ENCODE results near the gene TRNP1. TPM values are rescaled to one million over a fixed set of nuclear protein-coding genes. Genes with fewer than 3 reads are reported as not detected.

TRNP1 gene
- total RNA-seq, 1 donor, result 19.1 TPM

- TF ChIP-seq CTCF (IDR thresholded peaks at IDR 0.05; ENCODE audit: insufficient read depth, low read length), result no peak
- H3K4me3 ChIP-seq (ENCODE audit: low read depth, low read length), result peak overlapping the region; percentile 77
- DNase-seq (ENCODE audit: low read depth), result no peak
These were observed 1.5 kb downstream of the TRNP1 start for GRCh38 chr1:26994787-26995517.

- TF ChIP-seq CTCF (IDR thresholded peaks at IDR 0.05; ENCODE audit: insufficient read depth, low read length), result no peak
- DNase-seq (ENCODE audit: low read depth), result peak; percentile 58
- H3K4me3 ChIP-seq (ENCODE audit: low read depth, low read length), result peak overlapping the region; percentile 44
These were observed 2.5 kb downstream of the TRNP1 start for GRCh38 chr1:26996024-26996423.

- no peak overlapping the region for H3K4me3 ChIP-seq (ENCODE audit: low read depth, low read length)
- DNase-seq (ENCODE audit: low read depth), result no peak
- TF ChIP-seq CTCF (IDR thresholded peaks at IDR 0.05; ENCODE audit: insufficient read depth, low read length), result no peak
These were observed 3.2 kb downstream of the TRNP1 start for GRCh38 chr1:26996665-26997064.

- DNase-seq (ENCODE audit: low read depth), result peak; percentile 73
- no peak overlapping the region for H3K4me3 ChIP-seq (ENCODE audit: low read depth, low read length)
- no peak for TF ChIP-seq CTCF (IDR thresholded peaks at IDR 0.05; ENCODE audit: insufficient read depth, low read length)
These were observed 5.2 kb downstream of the TRNP1 start for GRCh38 chr1:26998429-26999300.

GRCh38 chr1:26999440-26999987 lies 6.0 kb downstream of the TRNP1 start:
- peak; percentile 22 for TF ChIP-seq CTCF (IDR thresholded peaks at IDR 0.05; ENCODE audit: insufficient read depth, low read length)
- H3K4me3 ChIP-seq (ENCODE audit: low read depth, low read length), result no peak overlapping the region
- peak; percentile 100 for DNase-seq (ENCODE audit: low read depth)

- H3K4me3 ChIP-seq (ENCODE audit: low read depth, low read length), result no peak overlapping the region
- no peak for DNase-seq (ENCODE audit: low read depth)
- TF ChIP-seq CTCF (IDR thresholded peaks at IDR 0.05; ENCODE audit: insufficient read depth, low read length), result no peak
These were observed 6.8 kb downstream of the TRNP1 start for GRCh38 chr1:27000090-27000816.

Data from fibroblast of the aortic adventitia (primary cell).